Caco-2 (cell line): ENCODE results near the gene TFF1. TPM values are rescaled to one million over a fixed set of nuclear protein-coding genes. Genes with fewer than 3 reads are reported as not detected.

Source experiments
- BruUV-seq: library from RNA; stranded (reverse); fragments of 400-500 nt; replicated peaks from 2 replicates; lab custom pipeline; 2021; lab: Mats Ljungman, UMichigan
- CTCF ChIA-PET: fragments of 300-600 bp; sonication (Branson Sonifier 250); formaldehyde crosslinking; loops from one replicate; lab custom pipeline; 2022; ENCODE audit warnings: antibody characterized with exemption; lab: Charles Lee
- POLR2A ChIA-PET: fragments of 300-600 bp; sonication (Branson Sonifier 250); formaldehyde crosslinking; loops from one replicate; lab custom pipeline; 2022; ENCODE audit warnings: antibody characterized with exemption; lab: Charles Lee
- DNase-seq, 2 experiments: peaks; one replicate each; pipeline versions ENCODE4 v3.0.0 to v3.0.0-alpha.2; 2020 to 2022
- H3K27me3 ChIP-seq: replicated peaks from 2 replicates; pipeline ENCODE4 v1.6.0; 2011; ENCODE audit warnings: low read length; ENCODE audit not compliant: control insufficient read depth, insufficient read depth
- H3K36me3 ChIP-seq: 2 replicates; pipeline ENCODE4 v1.5.1; 2011; ENCODE audit warnings: low read length; ENCODE audit not compliant: control insufficient read depth, insufficient read depth
- H3K4me1 ChIP-seq: fragments of 250-450 bp; sonication (Bioruptor Pico); 2 replicates; pipeline ENCODE4 v1.5.1; 2020; ENCODE audit warnings: mild to moderate bottlenecking
- H3K4me3 ChIP-seq: 2 replicates; pipeline ENCODE4 v1.5.1; 2011; ENCODE audit warnings: low read depth, mild to moderate bottlenecking, control low read depth, low read length
- H3K9me3 ChIP-seq: fragments of 250-450 bp; sonication (Bioruptor Pico); 2 replicates; pipeline ENCODE4 v1.5.1; 2020; ENCODE audit warnings: mild to moderate bottlenecking, moderate library complexity
- H3K27ac Mint-ChIP-seq: one replicate; pipeline ENCODE4 v1.8.0; 2022; ENCODE audit warnings: mixed read lengths; ENCODE audit not compliant: unreplicated experiment
- H3K27me3 Mint-ChIP-seq: one replicate; pipeline ENCODE4 v1.8.0; 2022; ENCODE audit warnings: mixed read lengths; ENCODE audit not compliant: insufficient read depth, unreplicated experiment
- H3K36me3 Mint-ChIP-seq: one replicate; pipeline ENCODE4 v1.8.0; 2022; ENCODE audit warnings: mild to moderate bottlenecking, mixed read lengths; ENCODE audit not compliant: insufficient read depth, unreplicated experiment
- H3K4me1 Mint-ChIP-seq: one replicate; pipeline ENCODE4 v1.8.0; 2022; ENCODE audit warnings: low read depth, mixed read lengths; ENCODE audit not compliant: unreplicated experiment
- H3K4me3 Mint-ChIP-seq: one replicate; pipeline ENCODE4 v1.8.0; 2022; ENCODE audit warnings: mild to moderate bottlenecking, moderate library complexity, mixed read lengths; ENCODE audit not compliant: unreplicated experiment
- H3K9me3 Mint-ChIP-seq: one replicate; pipeline ENCODE4 v1.8.0; 2022; ENCODE audit warnings: mixed read lengths; ENCODE audit not compliant: unreplicated experiment
- CTCF ChIP-seq, 2 experiments: fragments of 200-600 bp in 1 of 2; IDR thresholded peaks; 1 replicate in 1 of 2; 2 replicates in 1 of 2; pipeline versions ENCODE4 v1.5.1 to v1.8.0; 2011 to 2022; ENCODE audit warnings: antibody characterized with exemption in 1 of 2, control low read depth in 1 of 2, inconsistent platforms in 1 of 2, low read depth in 1 of 2, low read length in 1 of 2, mild to moderate bottlenecking in 1 of 2, moderate library complexity in 1 of 2; ENCODE audit not compliant: insufficient read depth in 1 of 2, severe bottlenecking in 1 of 2, unreplicated experiment in 1 of 2
- intact Hi-C: fragments of 100-400 bp; cut with micrococcal nuclease; formaldehyde crosslinking; loops from one replicate; pipeline ENCODE4 v1.10.0; 2022; ENCODE audit not compliant: unreplicated experiment
- total RNA-seq: library from RNA; stranded (reverse); gene quantifications from 2 replicates; pipeline ENCODE4 v1.2.3, GENCODE V29; 2022

The TFF1 gene
- total RNA-seq, 1 experiment from 2014 or later = 9.8 TPM

GRCh38 chr21:42375966-42376337 is 9.6 kb upstream of the TFF1 start:
- no TSS peak for BruUV-seq
- Histone ChIP-seq H3K4me3 (no peak overlapping the region), H3K27me3 (no peaks in the 10 kb centered on the region), H3K9me3 (no peaks in the 10 kb centered on the region), H3K36me3 (no peaks in the 10 kb centered on the region), H3K4me1 (no peaks in the 10 kb centered on the region)
- no peak for TF ChIP-seq CTCF (IDR thresholded peaks at IDR 0.05; ENCODE audit: insufficient read depth in 1 of 2, low read depth in 1 of 2, low read length in 1 of 2, severe bottlenecking in 1 of 2, unreplicated experiment in 1 of 2)
- Mint-ChIP-seq H3K4me3 (no peak overlapping the region), H3K27ac (no peak overlapping the region), H3K27me3 (no peaks in the 10 kb centered on the region), H3K9me3 (no peaks in the 10 kb centered on the region), H3K36me3 (peaks cover 6% of the 10 kb centered on the region), H3K4me1 (peaks cover 19% of the 10 kb centered on the region)
- DNase-seq = no peak
- ChIA-PET POLR2A (no interaction called here), CTCF (no interaction called here)
- intact Hi-C loops = no loop called here

- Mint-ChIP-seq H3K4me1 (peaks cover 20% of the 10 kb centered on the region), H3K27me3 (no peaks in the 10 kb centered on the region), H3K4me3 (no peak overlapping the region), H3K9me3 (no peaks in the 10 kb centered on the region), H3K36me3 (peaks cover 6% of the 10 kb centered on the region), H3K27ac (no peak overlapping the region)
- no peaks in the 10 kb centered on the region for H3K36me3 ChIP-seq
- no peaks in the 10 kb centered on the region for H3K9me3 ChIP-seq
- no peak for TF ChIP-seq CTCF (IDR thresholded peaks at IDR 0.05; ENCODE audit: insufficient read depth in 1 of 2, low read depth in 1 of 2, low read length in 1 of 2, severe bottlenecking in 1 of 2, unreplicated experiment in 1 of 2)
- no peak for DNase-seq
- H3K4me3 ChIP-seq = no peak overlapping the region
- H3K4me1 ChIP-seq = no peaks in the 10 kb centered on the region
- POLR2A ChIA-PET = no interaction called here
- intact Hi-C loops = no loop called here
- no peaks in the 10 kb centered on the region for H3K27me3 ChIP-seq
- no TSS peak for BruUV-seq
- CTCF ChIA-PET = no interaction called here
These were observed 9.2 kb upstream of the TFF1 start for GRCh38 chr21:42375506-42375905.

GRCh38 chr21:42374864-42375499 is 8.6 kb upstream of the TFF1 start:
- Mint-ChIP-seq H3K9me3 (no peaks in the 10 kb centered on the region), H3K27ac (no peak overlapping the region), H3K4me1 (peaks cover 20% of the 10 kb centered on the region), H3K4me3 (no peak overlapping the region), H3K27me3 (no peaks in the 10 kb centered on the region), H3K36me3 (peaks cover 6% of the 10 kb centered on the region)
- H3K4me3 ChIP-seq = no peak overlapping the region
- intact Hi-C loops = no loop called here
- TF ChIP-seq CTCF (IDR thresholded peaks at IDR 0.05; ENCODE audit: insufficient read depth in 1 of 2, low read depth in 1 of 2, low read length in 1 of 2, severe bottlenecking in 1 of 2, unreplicated experiment in 1 of 2) = no peak
- no peaks in the 10 kb centered on the region for H3K36me3 ChIP-seq
- ChIA-PET CTCF (no interaction called here), POLR2A (no interaction called here)
- no peak for DNase-seq
- no peaks in the 10 kb centered on the region for H3K4me1 ChIP-seq
- BruUV-seq = no TSS peak
- H3K27me3 ChIP-seq = no peaks in the 10 kb centered on the region
- H3K9me3 ChIP-seq = no peaks in the 10 kb centered on the region
